Stimulated activated CD8-positive, alpha-beta memory T cell treated with anti-CD3 and anti-CD28 coated beads, Interleukin-2, amount 100 ng/mL, for 48 hours (primary cell): Measurements from ENCODE around the gene LAD1.

Source experiments
- DNase-seq, 2 donors: peaks; one replicate each; pipeline ENCODE4 v3.0.0-alpha.2; 2020; ENCODE audit warnings: low read depth in 2 of 2

The LAD1 gene

DNA sequence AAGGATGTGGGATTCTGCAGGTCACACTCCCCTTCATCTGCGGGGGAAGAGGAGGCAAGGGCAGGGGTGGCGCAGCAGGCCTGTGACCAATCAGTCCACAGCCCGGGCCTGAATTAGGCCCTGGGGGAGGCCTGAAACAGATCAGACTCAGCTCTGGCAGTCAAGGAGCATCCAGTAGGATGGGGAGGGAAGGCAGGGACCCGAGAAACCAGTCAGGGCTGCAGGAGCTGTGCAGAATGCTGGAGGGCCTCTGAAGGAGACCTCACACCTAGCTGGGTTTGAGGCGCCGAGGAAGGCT lies 34.4 kb downstream of the LAD1 start:
- DNase-seq: no peak

DNA sequence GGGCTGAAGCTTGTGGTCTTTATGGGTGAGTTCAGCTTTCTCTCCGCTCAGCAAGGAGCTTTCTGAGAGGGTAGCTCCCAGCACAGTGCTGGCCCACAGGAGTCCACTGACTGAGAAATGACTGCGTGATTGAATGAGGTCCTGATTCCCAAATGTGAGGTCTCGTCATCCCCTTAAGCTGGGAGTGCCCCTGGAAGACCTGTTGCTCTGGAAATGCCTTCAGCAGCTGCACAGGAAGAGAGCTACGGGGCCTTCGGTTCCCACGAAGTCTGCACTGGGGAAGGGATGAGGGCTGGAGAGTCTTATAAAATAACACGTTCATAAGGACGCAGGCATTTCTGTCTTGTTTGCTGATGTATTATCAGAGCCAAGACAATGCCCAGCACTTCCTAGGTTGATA lies 35.7 kb downstream of the LAD1 start:
- no peak for DNase-seq

DNA sequence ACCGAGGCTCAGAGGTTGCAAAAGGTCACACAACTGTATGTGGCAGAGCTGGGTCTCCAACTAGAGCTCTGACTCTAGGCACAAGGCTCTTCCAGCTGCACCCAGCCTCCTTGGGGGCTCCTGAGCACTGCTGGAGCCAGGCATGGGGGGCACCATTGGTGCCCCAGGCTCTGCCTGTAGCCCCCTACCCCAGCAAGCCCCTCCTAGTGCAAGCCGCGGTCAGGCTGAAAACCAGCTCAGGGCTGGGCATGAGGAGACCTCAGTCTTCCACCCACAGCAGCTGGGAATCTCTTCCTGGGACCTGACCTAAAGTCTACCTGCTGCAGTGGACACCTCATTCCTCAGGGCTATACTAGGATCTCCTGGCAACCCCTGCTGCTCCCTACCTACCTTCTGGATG lies 36.2 kb downstream of the LAD1 start:
- DNase-seq: no peak

DNA sequence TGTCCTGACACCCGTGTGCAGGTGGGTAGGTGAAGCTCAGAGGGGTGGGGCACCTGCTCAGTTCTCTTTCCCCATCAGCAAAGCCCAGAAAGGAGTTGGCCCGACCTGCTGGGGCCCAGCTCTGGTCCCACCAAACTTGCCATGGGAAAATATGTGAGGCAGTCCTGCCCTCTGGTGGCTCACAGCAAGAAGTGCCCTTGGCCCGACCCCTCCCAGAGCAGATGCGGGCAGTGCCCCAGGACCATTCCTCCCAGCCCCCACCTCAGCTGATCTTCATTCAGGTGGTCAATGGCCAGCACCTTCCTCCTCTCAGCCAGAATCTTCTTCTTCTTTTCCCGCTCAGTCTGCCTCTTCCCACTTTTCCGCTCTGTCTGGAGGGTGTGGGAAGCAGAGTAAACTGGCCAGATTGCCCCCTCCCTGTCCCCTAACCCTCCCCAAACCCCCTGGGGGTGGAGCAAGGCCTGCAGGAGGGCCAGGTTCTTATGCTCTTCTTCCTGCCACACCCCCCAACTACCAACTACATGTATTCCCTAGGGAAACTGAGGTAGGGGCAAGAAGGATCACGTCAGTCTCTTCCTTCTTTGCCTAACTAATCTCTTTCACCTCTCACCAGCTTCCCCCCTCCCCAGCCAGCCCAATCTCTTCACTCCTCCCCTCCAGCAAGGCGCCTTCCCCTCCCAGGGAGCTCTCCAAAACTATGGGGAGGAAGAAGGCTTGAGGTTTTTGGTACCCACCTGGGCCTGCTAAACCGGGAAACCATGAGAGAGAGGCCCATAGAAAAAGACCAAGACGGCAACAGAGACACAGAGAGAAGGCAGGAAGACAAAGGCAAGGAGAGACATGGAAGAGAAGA lies 37.2 kb downstream of the LAD1 start:
- DNase-seq: peak; percentile 13 to 20

DNA sequence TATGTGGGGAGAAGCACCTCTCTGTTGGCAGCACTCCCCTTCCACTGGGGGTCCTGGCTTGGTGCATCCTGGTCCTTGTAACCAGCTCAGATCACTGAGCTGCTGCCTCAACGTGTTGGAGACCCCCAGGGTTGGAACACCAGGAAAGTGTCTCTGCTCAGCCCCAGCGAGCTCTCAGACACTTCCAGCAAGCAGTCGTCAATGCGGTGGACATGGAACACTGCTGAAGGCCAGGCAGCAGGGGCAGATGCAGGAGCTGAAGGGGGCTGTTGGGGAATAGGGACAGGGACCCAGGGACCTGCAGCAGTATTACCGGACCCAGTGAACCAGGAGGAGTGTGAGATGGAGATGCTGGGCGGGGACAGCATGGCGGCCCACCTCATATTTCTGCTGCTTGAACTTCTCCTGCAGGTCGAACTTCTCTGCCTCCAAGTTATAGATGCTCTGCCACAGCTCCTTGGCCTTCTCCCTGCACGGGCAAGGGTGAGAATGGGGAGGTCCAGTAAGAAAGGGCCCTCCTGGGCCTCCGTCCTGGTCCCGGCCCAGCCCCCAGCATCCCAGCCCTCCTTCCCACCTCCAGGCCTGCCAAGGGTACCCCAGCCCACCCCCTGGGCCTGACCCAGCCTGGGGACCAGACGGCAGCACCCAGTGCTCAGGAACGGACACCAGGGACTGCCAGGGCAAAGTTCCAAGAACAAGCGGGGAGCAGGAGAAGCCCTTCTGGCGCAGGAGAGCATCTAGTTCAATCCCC lies 38.0 kb downstream of the LAD1 start:
- DNase-seq: no peak

DNA sequence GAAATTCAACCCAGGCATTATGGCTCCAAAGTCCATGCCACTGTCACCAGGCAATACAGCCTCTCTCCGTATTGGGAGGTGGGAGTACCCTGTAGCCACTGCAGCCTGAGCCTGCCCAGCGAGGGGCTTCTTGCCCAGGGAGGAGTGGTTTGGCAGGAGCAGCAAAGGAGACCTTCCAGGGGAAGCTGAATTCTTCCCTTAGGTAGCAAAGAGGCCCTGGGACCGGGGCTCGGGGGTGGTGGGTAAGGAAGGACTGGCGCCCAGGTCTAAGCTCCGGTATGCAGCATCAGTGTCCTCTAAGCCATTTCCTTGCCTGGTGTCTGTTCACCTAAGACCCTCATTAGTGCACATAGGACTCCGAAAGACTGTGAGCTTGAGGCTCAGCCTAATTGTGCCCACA lies 38.6 kb downstream of the LAD1 start:
- no peak for DNase-seq

DNA sequence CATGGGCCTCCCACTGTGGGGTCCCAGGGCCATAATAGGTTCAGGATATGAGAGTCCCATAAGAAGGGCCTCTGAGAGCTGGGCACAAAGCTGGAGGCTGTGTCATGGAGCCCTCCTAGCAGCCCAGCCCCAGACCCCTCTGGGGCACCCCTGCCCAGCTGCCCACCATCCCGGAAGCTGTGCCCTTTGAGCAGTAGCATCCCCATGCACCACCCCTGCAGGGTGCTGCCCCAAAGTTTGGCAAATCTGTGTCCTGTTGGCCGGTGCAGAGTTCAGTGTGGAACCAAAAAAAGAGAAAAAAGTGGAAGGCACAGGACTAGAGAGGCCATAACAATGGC lies 39.3 kb downstream of the LAD1 start:
- no peak for DNase-seq

DNA sequence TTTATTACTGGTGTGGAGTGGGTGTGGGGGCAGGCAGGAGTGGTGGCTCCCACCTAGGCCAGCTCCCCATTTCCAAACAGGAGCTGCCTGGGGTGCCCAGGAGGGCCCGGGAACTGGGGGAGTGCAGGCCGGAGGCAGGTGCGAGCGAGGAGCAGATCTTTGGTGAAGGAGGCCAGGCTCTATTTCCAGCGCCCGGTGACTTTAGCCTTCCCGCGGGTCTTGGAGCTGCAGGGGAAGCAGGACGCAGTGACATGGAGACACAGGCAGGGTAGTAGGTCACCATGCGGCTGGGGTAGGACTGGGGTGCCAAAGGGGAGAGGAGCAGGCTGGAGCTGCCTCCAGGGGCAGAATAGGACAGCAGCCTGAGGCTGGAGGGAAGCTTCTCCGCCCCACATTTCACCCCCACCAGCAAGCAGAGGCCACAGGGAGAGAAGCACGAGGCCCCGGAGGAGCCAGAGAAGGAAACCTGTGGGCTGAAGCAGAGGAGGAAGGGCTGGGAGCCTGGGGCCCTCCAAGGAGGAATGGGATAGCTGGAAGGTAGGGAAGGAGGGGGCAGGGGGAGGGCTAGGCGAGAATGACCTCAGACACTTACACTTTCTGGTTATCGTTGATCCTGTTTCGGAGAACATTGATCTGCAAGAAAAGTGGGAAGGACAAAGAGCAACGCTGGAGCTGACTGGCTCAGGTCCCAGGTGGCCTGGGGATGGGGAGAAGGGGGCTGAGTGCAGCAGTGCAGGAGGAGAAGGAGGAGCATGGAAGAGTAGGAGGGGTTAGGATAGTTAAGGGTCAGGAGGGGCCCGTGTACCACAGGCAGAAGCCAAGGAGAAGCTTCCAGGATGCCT lies 39.9 kb downstream of the LAD1 start:
- no peak for DNase-seq

DNA sequence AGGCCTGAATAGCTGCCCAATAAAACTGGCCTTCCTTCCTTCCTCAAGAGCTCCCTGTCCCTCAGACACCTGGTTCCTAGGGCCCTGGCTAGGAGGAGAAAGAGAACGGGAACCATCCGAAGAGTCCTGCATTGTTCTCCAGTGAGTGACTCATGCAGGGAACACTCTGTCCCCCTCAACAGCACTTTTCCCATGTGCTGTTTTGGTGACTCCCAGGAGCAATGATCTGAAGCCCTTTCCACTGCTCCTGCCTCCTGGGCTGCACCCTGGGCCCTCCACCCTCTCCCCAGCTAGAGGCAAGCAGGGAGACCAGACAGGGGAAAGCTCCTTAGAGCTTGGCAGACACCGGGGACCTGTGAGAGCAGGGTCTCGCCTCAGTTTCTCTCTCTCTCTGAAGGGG lies 40.5 kb downstream of the LAD1 start:
- DNase-seq: no peak

DNA sequence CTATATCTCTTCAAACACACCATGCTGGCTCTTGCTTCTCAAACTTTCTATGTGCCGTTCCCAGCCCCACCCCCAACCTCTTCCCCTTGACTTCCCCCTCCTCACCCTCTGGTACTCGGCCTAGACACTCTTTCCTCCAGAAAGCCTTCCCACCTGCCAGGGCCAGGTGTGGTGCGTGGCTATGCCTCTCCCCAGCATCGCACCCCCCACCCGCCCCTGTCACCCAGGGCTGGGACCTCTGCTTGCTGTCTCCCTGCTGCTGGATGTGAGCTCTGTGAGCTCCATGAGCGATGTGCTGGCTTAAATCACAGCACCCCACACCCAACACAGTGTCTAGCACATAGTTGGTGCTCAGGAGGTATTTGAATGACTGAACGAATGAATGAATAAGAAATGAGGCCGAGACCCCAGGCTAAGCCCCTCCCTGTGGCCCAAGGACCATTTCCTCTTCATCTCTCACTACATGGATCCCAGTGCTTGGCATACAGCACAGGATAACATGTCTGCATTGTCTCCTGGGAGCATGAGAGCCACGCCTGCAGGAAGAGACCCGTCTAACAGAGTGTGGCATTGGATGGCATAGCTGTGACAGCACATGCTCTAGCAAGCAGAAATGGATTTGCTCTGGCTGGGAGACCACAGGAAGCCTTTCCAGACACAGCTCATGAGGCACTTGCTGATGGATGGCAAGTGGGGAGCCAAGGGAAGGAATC lies 41.3 kb downstream of the LAD1 start:
- DNase-seq: no peak

DNA sequence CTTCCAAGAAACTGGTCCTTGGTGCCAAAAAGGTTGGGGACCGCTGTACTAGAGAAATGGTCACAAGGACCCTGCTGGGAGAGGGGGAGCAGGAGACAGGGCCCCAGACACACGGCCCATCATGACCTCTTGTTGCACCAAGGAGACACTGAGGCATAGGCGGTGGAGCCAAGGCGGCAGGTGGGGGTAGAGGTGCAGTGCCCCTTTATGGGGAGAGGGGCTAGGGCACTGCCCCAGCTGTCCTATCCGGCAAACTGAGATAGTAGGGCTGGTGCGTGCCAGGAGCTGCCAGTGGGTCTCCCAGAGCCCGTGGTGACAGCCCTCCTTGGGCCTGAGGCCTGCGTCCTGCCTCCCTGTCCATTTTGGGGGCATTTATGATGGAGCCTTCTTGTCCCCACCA lies 41.9 kb downstream of the LAD1 start:
- no peak for DNase-seq

DNA sequence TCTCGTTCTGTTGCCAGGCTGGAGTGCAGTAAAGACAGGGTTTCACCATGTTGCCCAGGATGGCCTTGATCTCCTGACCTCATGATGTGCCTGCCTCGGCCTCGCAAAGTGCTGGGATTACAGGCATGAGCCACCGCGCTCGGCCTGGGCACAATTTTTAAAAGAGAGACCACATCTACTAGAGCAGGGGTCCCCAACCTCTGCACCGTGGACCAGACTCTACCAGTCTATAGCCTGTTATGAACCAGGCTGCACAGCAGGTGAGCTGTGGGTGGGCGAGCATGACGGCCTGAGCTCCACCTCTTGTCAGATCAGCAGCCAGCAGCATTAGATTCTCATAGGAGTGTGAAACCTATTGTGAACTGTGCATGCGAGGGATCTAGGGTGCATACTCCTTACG lies 42.4 kb downstream of the LAD1 start:
- DNase-seq: no peak

DNA sequence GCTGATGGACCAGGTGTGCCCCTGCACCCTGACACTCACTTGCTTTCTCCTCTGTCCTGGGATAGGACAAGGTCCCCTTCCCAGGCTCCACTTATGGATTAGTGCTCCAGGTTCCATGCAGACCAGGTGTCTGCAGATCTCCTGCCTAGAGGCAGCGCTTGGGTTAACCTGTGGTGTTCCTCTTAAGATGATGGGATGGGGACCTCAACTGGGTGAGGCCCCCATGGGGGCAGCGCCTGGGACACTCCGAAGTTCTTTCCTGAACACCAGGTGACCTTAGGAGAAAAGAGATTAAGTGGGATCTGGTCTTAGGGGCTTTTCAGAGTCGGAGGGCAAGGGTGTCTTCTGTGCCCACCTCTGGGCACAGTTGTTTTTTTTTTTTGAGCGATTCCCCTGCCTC lies 42.9 kb downstream of the LAD1 start:
- no peak for DNase-seq

DNA sequence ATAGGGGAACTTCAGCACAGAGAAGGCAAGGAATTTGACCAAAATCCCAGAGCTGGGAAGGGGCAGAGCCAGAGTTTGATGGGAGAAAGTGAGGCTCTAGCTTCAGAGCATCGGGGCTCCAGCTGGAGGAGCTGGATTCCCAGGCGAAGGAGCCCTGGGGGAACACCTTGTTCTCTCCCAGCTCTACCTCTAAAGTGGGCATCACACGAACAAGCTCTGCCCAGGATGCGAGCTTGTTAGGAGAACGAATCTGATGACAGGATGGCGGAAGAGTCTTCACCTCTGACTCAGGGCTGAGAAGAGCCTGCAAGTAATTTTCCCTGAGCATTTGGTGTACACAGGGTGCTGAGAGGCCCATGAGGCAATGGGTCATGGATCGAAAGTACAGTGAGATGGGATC lies 43.7 kb downstream of the LAD1 start:
- no peak for DNase-seq

DNA sequence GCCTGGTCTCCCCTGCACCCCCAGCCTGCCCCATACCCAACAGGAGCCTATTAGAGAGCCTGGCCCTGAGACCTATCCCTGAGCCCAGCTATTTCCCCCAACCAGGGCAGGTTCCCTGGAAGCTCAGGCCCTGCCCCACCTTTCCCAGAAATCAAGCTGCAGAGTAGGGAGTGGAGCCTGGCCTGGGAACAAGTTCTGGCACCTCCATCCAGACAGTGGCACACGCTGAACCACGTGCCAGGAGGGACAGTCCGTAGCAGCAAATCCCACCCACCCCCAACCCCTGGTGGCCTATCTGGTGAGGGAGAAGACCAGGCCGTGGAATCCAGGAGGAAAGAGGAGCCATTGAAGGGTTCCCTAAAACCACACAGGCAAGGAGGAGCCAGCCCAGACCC lies 44.2 kb downstream of the LAD1 start:
- no peak for DNase-seq

DNA sequence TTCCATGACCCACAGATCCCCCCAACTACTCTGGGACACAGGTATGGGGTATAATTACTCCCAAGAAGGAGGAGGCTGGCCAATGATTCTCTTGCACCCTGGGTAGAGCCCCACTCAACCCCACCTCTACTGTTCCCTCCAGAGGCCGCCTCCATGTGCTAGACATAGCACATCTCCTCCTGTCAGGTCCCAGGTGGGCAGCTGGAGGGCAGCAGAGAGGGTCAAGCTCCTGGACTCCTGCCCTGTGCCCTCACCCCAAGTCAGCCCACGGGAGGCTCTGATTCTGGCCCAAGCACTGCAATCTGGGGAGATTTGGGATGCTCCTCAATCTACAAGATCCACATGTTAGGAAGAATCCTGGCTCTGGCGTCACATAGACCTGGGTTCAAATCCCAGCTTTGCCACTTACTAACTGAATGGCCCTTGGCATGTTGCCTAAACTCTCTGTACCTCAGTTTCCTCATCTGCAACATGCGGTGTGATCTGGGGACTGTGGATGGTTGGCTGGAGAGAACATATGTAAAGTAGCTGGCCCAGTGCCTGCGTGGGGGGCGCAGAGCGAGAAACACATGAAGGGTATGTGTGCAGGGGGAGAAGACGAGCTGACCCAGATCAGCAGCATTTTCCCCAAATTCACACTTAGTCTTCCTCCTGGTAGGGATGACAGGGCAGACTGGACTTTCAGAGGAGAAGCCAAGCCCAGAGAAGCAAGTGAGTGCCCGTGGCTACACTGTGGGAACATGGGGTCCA lies 44.8 kb downstream of the LAD1 start:
- DNase-seq: no peak

DNA sequence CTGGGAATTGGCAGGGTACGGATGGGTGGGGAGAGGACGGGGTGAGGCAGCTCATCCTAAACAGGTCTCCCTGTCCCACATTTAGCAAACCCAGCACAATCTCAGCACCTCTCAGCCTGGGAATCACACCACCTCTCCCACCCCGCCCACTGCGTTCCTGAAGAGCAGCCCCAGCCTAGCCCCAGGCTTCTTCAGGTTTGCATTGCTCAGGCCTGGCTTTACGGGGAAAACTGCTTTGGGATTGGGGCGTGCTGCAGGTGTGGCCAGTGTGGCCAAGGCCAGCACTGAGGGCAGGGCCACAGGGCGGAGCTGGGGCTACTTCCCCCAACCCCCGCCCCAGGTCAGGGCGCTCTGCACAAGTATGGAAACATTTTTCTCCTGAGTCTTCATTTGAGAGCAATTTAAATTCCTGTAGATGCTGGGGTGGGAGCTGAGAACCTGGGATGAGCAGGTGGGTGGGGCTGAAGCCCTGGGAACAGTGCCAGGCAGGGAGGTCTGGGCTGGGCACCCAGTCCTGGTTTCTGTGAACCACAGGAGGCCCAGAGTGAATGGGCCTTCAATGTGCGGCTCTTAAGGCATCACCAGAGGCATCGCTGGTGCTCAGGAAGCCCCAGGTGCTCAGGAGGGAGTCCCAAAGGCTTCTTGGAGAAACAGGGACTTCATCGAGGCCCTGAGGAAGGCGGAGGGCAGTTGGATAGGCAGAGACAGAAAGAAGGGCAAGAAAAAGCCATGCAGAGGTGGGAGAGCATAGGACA lies 45.8 kb downstream of the LAD1 start:
- DNase-seq: no peak

DNA sequence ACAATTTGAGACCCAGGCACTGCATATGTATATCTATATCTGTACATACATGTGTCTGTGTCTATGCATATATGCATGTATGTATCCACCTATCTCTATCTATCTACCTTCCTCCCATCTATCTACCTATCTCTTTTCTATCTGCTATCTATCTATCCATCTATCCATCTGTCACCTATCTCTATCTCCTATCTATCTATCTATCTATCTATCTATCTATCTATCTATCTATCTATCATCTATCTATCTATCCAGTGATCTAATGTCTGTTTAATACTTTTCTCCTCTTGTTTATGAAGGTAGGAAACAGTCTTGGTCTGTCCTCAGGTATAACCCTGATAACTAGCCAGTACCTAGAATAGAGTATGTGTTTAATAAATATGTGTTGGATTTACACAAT lies 47.5 kb downstream of the LAD1 start:
- no peak for DNase-seq

DNA sequence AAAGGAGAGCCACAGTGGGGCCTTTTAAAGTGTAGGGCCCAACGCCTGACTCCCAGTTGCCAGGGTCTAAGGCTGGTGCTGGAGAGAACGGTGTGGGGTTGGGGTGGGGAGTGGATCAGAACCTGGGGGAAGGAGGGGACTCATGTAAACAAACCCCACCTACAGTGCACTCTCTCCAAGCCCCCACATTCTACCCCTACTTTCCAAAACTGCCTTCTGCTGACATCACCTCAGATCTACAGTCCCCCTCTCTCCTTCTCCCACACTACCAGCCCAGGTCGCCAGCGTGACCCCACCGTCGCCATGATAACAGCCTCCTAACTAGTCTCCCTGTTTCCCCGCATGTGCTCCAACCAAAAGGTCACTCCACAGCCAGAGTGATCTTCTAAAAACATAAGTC lies 48.2 kb downstream of the LAD1 start:
- no peak for DNase-seq

DNA sequence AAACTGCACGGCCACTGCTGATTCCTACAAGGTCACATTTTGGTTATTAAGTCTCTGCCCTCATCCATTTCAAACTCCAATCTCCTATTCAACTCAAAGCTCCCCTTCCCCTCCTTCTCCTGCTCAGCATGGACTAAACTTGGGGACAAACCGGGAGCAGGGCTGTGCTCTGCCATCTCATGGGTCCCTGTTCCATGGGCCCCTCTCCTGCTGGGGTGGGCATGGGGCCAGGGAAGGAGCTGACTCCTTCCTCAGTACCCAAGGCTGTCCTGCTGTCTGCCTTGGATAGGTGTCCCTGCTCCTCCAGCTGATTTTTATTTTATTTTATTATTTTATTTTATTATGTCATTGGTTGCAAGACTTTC lies 48.8 kb downstream of the LAD1 start:
- no peak for DNase-seq

DNA sequence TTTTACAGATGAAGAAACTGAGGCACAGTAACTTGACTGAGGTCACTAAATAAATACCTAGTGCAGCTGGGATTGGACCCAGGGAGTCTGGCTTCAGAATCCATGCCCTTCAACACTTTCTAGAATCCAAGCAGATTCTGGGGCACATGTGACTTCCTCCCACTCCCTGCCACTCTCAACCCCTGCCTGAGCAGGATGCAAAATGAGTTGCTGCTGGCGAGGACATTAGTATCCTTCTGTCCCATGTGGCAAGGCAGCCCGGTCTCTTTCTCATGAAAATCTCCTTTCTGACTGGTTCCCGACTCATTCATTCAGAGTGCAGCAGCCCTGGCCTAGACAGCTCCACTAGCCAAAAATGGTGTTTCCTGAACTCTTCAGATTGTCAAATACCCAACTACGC lies 50.0 kb downstream of the LAD1 start:
- no peak for DNase-seq
